OCI-LY1 (cell line): ENCODE data around the gene HUS1.
A peak's percentile ranks its signal among the peaks of the same experiment; 100 is the strongest.
"Not testable (repeated sequence)": the region's sequence is repeated elsewhere in the genome, so short reads cannot be mapped to it uniquely, and the experiment has no call there.

ENCODE experiments used
- H2AFZ ChIP-seq: fragments of 200-600 bp; sonication (generic), shearing (Covaris generic); 2 replicates; pipeline ENCODE4 v1.6.0; 2014; ENCODE audit warnings: antibody characterized with exemption, mild to moderate bottlenecking, low read length
- H3F3A ChIP-seq: fragments of 200-600 bp; sonication (generic), shearing (Covaris generic); 2 replicates; pipeline ENCODE4 v1.6.0; 2014; ENCODE audit warnings: mild to moderate bottlenecking, antibody characterized with exemption, low read length, moderate library complexity; ENCODE audit not compliant: insufficient read depth
- H3K27ac ChIP-seq: fragments of 200-600 bp; sonication (generic); 2 replicates; pipeline ENCODE4 v1.5.1; 2014; ENCODE audit warnings: low read length, mixed run types, mild to moderate bottlenecking, low read depth; ENCODE audit not compliant: poor library complexity, severe bottlenecking
- H3K27me3 ChIP-seq: fragments of 200-600 bp; sonication (generic); 2 replicates; pipeline ENCODE4 v1.6.0; 2014; ENCODE audit warnings: antibody characterized with exemption, mild to moderate bottlenecking, low read length, moderate library complexity; ENCODE audit not compliant: insufficient read depth
- H3K36me3 ChIP-seq: fragments of 200-600 bp; sonication (generic); 2 replicates; pipeline ENCODE4 v1.6.1; 2014; ENCODE audit warnings: mild to moderate bottlenecking, antibody characterized with exemption, low read length, moderate library complexity, mixed read lengths; ENCODE audit not compliant: insufficient read depth
- H3K4me1 ChIP-seq: fragments of 200-600 bp; sonication (generic); 2 replicates; pipeline ENCODE4 v1.5.1; 2014; ENCODE audit warnings: mild to moderate bottlenecking, low read length, moderate library complexity; ENCODE audit not compliant: insufficient read depth, severe bottlenecking
- H3K4me2 ChIP-seq: fragments of 200-600 bp; sonication (generic), shearing (Covaris generic); 2 replicates; pipeline ENCODE4 v1.6.1; 2014; ENCODE audit warnings: low read length
- H3K4me3 ChIP-seq: fragments of 200-600 bp; sonication (generic); 2 replicates; pipeline ENCODE4 v1.5.1; 2014; ENCODE audit warnings: low read length, low read depth, mild to moderate bottlenecking, mixed read lengths; ENCODE audit not compliant: poor library complexity, severe bottlenecking
- H3K79me2 ChIP-seq: fragments of 200-600 bp; shearing (Covaris generic); 2 replicates; pipeline ENCODE4 v1.6.1; 2016; ENCODE audit warnings: mixed run types, low read length, mixed read lengths; ENCODE audit not compliant: insufficient read depth
- H3K9ac ChIP-seq: fragments of 200-600 bp; sonication (generic), shearing (Covaris generic); 2 replicates; pipeline ENCODE4 v1.6.1; 2014; ENCODE audit warnings: mild to moderate bottlenecking, low read length, mixed read lengths
- H3K9me2 ChIP-seq: fragments of 200-600 bp; sonication (generic), shearing (Covaris generic); 2 replicates; pipeline ENCODE4 v1.6.1; 2014; ENCODE audit warnings: low read depth, mild to moderate bottlenecking, low read length, mixed read lengths
- H3K9me3 ChIP-seq: fragments of 200-600 bp; shearing (Covaris generic); 2 replicates; pipeline ENCODE4 v1.6.1; 2014; ENCODE audit warnings: low read length, mixed read lengths
- H4K20me1 ChIP-seq: fragments of 200-600 bp; sonication (generic), shearing (Covaris generic); 2 replicates; pipeline ENCODE4 v1.6.0; 2016; ENCODE audit warnings: mild to moderate bottlenecking, low read length; ENCODE audit not compliant: insufficient read depth
- EZH2 ChIP-seq: fragments of 200-600 bp; sonication (generic), shearing (Covaris generic); IDR thresholded peaks from 2 replicates; pipeline ENCODE4 v1.8.0; 2017; ENCODE audit warnings: borderline replicate concordance, mixed run types, mild to moderate bottlenecking, antibody characterized with exemption, low read length, moderate library complexity, mixed read lengths
- TF ChIP-seq, protein P1 (sequence below): fragments of 200-600 bp; sonication (generic), shearing (Covaris generic); IDR thresholded peaks from 2 replicates; pipeline ENCODE4 v1.5.1; 2017; ENCODE audit warnings: mild to moderate bottlenecking, antibody characterized with exemption, low read length, moderate library complexity, mixed read lengths

Gene HUS1

DNA sequence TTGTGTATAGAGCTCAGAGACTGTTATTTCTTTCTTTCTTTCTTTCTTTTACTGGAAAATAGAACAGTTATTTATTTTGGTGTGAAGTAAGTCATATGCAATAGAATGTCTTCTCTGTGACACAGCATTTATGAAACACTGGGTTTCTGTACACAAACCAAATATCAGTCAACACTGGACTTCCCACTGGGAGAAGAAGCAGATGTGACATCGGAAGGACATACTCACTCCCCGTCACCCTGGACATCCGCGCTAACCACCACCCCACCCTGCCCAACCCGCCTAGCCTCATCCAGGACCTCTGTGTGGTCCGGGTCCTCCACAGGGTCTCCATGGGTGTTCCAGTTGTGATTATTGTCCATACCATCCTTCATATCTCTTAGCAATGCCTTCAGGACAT lies 27.5 kb upstream of the HUS1 start:
- Histone ChIP-seq H3K9ac (no peak overlapping the region), H3K27ac (peak overlapping the region; percentile 92), H3K4me2 (peak overlapping the region; percentile 52), H3K9me3 (peaks cover 8% of the 10 kb centered on the region; the same call in 1 of the 2 replicates), H3K4me1 (peaks cover 52% of the 10 kb centered on the region), H4K20me1 (no peaks in the 10 kb centered on the region), H3K27me3 (no peaks in the 10 kb centered on the region), H3K9me2 (no peaks in the 10 kb centered on the region), H3K36me3 (0 out of 2 replicates have a peak, but pooled peaks cover 3% of the 10 kb centered on the region), H2AFZ (peak overlapping the region; percentile 45), H3F3A (no peaks in the 10 kb centered on the region), H3K4me3 (no peak overlapping the region), H3K79me2 (no peaks in the 10 kb centered on the region)
- no peak for TF ChIP-seq EZH2
- TF ChIP-seq, protein P1, sequence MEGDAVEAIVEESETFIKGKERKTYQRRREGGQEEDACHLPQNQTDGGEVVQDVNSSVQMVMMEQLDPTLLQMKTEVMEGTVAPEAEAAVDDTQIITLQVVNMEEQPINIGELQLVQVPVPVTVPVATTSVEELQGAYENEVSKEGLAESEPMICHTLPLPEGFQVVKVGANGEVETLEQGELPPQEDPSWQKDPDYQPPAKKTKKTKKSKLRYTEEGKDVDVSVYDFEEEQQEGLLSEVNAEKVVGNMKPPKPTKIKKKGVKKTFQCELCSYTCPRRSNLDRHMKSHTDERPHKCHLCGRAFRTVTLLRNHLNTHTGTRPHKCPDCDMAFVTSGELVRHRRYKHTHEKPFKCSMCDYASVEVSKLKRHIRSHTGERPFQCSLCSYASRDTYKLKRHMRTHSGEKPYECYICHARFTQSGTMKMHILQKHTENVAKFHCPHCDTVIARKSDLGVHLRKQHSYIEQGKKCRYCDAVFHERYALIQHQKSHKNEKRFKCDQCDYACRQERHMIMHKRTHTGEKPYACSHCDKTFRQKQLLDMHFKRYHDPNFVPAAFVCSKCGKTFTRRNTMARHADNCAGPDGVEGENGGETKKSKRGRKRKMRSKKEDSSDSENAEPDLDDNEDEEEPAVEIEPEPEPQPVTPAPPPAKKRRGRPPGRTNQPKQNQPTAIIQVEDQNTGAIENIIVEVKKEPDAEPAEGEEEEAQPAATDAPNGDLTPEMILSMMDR = no peak

DNA sequence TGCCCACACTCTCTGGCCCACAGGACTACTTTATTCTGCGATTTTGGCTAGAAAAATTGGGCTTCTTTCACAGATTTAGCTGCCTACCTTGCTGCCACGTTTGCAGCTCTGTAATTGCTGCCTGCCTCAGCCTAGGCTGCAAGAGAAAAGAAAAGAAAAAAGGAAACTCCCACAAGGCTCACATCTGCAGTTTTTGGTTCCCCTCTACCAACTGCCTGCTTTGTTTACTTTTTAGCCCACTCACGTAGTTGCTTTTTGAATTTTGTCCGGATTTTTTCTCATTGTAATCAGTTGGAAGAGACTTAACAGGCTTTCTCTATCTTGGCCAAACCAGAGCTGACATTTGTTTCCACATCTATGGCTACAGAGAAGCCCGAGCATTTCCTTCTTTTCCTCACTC lies 25.2 kb upstream of the HUS1 start:
- H3K4me1 ChIP-seq = peaks cover 43% of the 10 kb centered on the region
- H3K79me2 ChIP-seq = no peaks in the 10 kb centered on the region
- H3K27me3 ChIP-seq = no peaks in the 10 kb centered on the region
- peak overlapping the region; percentile 49 for H3K9ac ChIP-seq
- H3K9me3 ChIP-seq = peaks cover 8% of the 10 kb centered on the region; the same call in 1 of the 2 replicates
- H3F3A ChIP-seq = no peaks in the 10 kb centered on the region
- H2AFZ ChIP-seq = peak overlapping the region; percentile 86
- peak overlapping the region; percentile 31 for H3K4me3 ChIP-seq
- no peaks in the 10 kb centered on the region for H4K20me1 ChIP-seq
- 0 out of 2 replicates have a peak, but pooled peaks cover 3% of the 10 kb centered on the region for H3K36me3 ChIP-seq
- H3K27ac ChIP-seq = peak overlapping the region; percentile 92
- TF ChIP-seq EZH2 = no peak
- TF ChIP-seq, protein P1 = no peak
- no peaks in the 10 kb centered on the region for H3K9me2 ChIP-seq
- peak overlapping the region; percentile 53 for H3K4me2 ChIP-seq

DNA sequence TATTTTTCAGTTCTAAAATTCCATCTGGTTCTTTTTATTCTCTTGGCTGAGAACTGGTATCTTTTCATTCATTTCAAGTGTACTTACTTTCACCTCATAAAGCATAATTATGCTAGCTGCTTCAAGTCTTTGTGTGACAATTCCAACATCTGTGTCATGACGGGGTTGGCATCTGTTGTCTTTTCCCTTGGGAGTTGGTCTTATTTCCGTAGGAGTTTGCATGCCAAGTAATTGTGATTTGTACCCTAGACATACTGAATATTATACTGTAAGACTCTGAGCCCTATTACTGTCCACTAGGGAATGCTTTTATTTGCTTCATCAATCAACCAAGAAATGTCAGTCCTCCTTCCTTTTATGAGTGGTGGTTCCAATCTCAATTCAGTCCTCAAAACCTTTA lies 24.6 kb upstream of the HUS1 start:
- 0 out of 2 replicates have a peak, but pooled peaks cover 3% of the 10 kb centered on the region for H3K36me3 ChIP-seq
- H3K4me3 ChIP-seq = peak overlapping the region; percentile 31
- no peaks in the 10 kb centered on the region for H3K9me2 ChIP-seq
- no peaks in the 10 kb centered on the region for H3K79me2 ChIP-seq
- H3K27ac ChIP-seq = peak overlapping the region; percentile 92
- no peak for TF ChIP-seq EZH2
- TF ChIP-seq, protein P1 = no peak
- H3K9ac ChIP-seq = peak overlapping the region; percentile 49
- peaks cover 8% of the 10 kb centered on the region; the same call in 1 of the 2 replicates for H3K9me3 ChIP-seq
- peaks cover 43% of the 10 kb centered on the region for H3K4me1 ChIP-seq
- no peaks in the 10 kb centered on the region for H4K20me1 ChIP-seq
- H3K4me2 ChIP-seq = peak overlapping the region; percentile 53
- no peaks in the 10 kb centered on the region for H3K27me3 ChIP-seq
- peak overlapping the region; percentile 4; the same call in 1 of the 2 replicates for H2AFZ ChIP-seq
- H3F3A ChIP-seq = no peaks in the 10 kb centered on the region

DNA sequence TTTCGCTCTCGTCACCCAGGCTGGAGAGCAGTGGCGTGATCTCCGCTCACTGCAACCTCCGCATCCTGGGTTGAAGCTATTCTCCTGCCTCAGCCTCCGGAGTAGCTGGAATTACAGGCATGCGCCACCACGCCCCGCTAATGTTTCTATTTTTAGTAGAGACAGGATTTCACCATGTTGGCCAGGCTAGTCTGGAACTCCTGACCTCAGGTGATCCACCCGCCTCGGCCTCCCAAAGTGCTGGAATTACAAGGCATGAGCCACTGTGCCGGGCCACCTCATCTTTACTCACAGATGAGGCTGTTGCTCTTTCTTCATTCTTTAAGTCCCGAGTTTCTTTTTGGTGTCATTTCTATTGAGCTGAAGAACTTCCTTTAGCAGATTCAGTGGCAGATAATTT lies 20.7 kb upstream of the HUS1 start:
- H3K27ac ChIP-seq, H3K36me3 ChIP-seq, H3K9ac ChIP-seq, H2AFZ ChIP-seq, H3K27me3 ChIP-seq, H3K79me2 ChIP-seq, H3K4me3 ChIP-seq, H3K9me2 ChIP-seq, H4K20me1 ChIP-seq, H3F3A ChIP-seq, H3K4me2 ChIP-seq: not testable (repeated sequence)
- peaks cover 13% of the 10 kb centered on the region; the same call in 1 of the 2 replicates for H3K9me3 ChIP-seq
- H3K4me1 ChIP-seq = peaks cover 21% of the 10 kb centered on the region
